Stomach (tissue), 9 donors: Measurements from ENCODE around the gene NOSTRIN. TPM values are rescaled to one million over a fixed set of nuclear protein-coding genes. Genes with fewer than 3 reads are reported as not detected.

Source experiments
- DNase-seq, 2 donors: peaks; one replicate each; pipeline versions ENCODE4 v3.0.0 to v3.0.0-alpha.2; 2013 to 2019
- H3K27ac ChIP-seq, 5 donors: fragments of 200-600 bp in 4 of 5; sonication (generic) in 4 of 5; one replicate each; pipeline ENCODE4 v1.5.1; 2013 to 2019; ENCODE audit warnings: mild to moderate bottlenecking in 1 of 5, moderate library complexity in 1 of 5
- H3K27me3 ChIP-seq, 3 donors: fragments of 200-600 bp; sonication (generic); one replicate each; pipeline ENCODE4 v1.5.1; 2017 to 2019; ENCODE audit warnings: mixed run types in 1 of 3
- H3K36me3 ChIP-seq, 4 donors: fragments of 200-600 bp; sonication (generic); 1 replicate in 3 of 4; 2 replicates in 1 of 4; pipeline ENCODE4 v1.5.1; 2016 to 2019
- H3K4me1 ChIP-seq, 4 donors: fragments of 200-600 bp; sonication (generic); one replicate each; pipeline ENCODE4 v1.5.1; 2016 to 2019
- H3K4me3 ChIP-seq, 4 donors: fragments of 200-600 bp; sonication (generic) in 3 of 4; one replicate each; pipeline ENCODE4 v1.5.1; 2016 to 2019; ENCODE audit warnings: mild to moderate bottlenecking in 1 of 4
- H3K9me3 ChIP-seq, 4 donors: fragments of 200-600 bp; sonication (generic); one replicate each; pipeline ENCODE4 v1.5.1; 2016 to 2019
- EP300 ChIP-seq: sonication (generic); formaldehyde crosslinking; IDR thresholded peaks from one replicate; pipeline ENCODE4 v1.6.1; 2017; ENCODE audit warnings: antibody characterized with exemption
- POLR2A ChIP-seq, 4 donors: fragments of 450-650 bp; IDR thresholded peaks; one replicate each; pipeline ENCODE4 v1.6.1; 2016; ENCODE audit warnings: antibody characterized with exemption in 4 of 4, control low read depth in 2 of 4, mild to moderate bottlenecking in 1 of 4, moderate library complexity in 1 of 4
- POLR2AphosphoS5 ChIP-seq, 3 donors: sonication (generic); formaldehyde crosslinking; IDR thresholded peaks; one replicate each; pipeline ENCODE4 v1.6.1; 2016; ENCODE audit warnings: antibody characterized with exemption in 3 of 3
- WGBS, 5 donors: extraction: QIAGEN DNeasy Blood & Tissue Kit in 3 of 5; methylation state at CpG; one replicate each; pipeline versions ENCODE4 v1.1.5 to v1.1.7; 2013 to 2018; 5-methylcytosine and 5-hydroxymethylcytosine counted together
- intact Hi-C: fragments of 100-400 bp; cut with DNase I; formaldehyde crosslinking; loops from one replicate; pipeline ENCODE4 v1.15.1; 2023; ENCODE audit warnings: low total_unique reads
- polyA plus RNA-seq, 3 donors: library from polyadenylated mRNA; stranded (reverse); fragments of 200-250 nt; gene quantifications; one replicate each; pipeline ENCODE4 v1.2.3, GENCODE V29; 2013
- total RNA-seq, 5 donors: library from RNA; depleted of rRNA; stranded (reverse); fragments of >200 nt; gene quantifications; one replicate each; pipeline versions ENCODE4 v1.1.0 to v1.2.3, GENCODE V29; 2014 to 2016
- TF ChIP-seq, protein P1 (sequence below), 7 experiments: fragments of 450-650 bp in 4 of 7; fragments of 200-600 bp in 3 of 7; sonication (generic) in 3 of 7; IDR thresholded peaks; one replicate each; pipeline ENCODE4 v1.5.1; 2016 to 2019; ENCODE audit warnings: antibody characterized with exemption in 7 of 7, control low read depth in 2 of 7, mild to moderate bottlenecking in 1 of 7
- donor health status: healthy with polysubstance abuse.
- donor health status: Bipolar disorder and iron deficiency.
- donor health status: healthy.

NOSTRIN gene
- total and polyA plus RNA-seq, 8 donors, result 13.3 to 117 (median 49.4) TPM

DNA sequence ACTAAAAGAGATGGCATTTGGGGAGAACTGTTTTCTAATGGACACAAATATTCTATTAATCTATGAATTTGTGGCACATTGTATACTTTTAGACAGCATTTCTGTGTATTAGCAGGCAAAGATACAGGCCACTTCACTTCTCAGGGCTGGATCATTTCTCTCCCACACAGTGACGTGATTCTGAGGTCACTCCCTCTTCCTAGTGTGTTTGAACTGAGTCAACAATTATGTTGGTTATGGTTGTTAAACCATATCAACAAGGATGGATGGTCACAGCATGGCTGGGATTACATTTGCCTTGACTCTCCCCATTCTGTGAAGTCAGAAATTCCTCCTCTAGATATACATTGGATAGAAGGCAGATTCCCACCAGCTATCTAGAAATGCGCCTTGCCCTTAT lies 11.6 kb downstream of the NOSTRIN start:
- TF ChIP-seq POLR2A (IDR thresholded peaks at IDR 0.05) (no peak), POLR2AphosphoS5 (IDR thresholded peaks at IDR 0.05) (no peak), EP300 (no peak)
- TF ChIP-seq, protein P1, sequence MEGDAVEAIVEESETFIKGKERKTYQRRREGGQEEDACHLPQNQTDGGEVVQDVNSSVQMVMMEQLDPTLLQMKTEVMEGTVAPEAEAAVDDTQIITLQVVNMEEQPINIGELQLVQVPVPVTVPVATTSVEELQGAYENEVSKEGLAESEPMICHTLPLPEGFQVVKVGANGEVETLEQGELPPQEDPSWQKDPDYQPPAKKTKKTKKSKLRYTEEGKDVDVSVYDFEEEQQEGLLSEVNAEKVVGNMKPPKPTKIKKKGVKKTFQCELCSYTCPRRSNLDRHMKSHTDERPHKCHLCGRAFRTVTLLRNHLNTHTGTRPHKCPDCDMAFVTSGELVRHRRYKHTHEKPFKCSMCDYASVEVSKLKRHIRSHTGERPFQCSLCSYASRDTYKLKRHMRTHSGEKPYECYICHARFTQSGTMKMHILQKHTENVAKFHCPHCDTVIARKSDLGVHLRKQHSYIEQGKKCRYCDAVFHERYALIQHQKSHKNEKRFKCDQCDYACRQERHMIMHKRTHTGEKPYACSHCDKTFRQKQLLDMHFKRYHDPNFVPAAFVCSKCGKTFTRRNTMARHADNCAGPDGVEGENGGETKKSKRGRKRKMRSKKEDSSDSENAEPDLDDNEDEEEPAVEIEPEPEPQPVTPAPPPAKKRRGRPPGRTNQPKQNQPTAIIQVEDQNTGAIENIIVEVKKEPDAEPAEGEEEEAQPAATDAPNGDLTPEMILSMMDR (IDR thresholded peaks at IDR 0.05), result no peak
- WGBS, 5 donors, result 54 to 82% (median 73%) methylated on average over 2 of the region's 2 CpGs
- no peaks in the 10 kb centered on the region for H3K9me3 ChIP-seq
- DNase-seq, result no peak
- intact Hi-C loops, result no loop called here
- H3K4me1 ChIP-seq, result peaks cover 0 to 13% (median 4%) of the 10 kb centered on the region in 4 donors
- H3K27me3 ChIP-seq, result no peaks in the 10 kb centered on the region
- H3K36me3 ChIP-seq, result peaks cover 0 to 9% (median 2%) of the 10 kb centered on the region in 4 donors
- H3K27ac ChIP-seq, result no peak overlapping the region
- H3K4me3 ChIP-seq, result no peak overlapping the region

DNA sequence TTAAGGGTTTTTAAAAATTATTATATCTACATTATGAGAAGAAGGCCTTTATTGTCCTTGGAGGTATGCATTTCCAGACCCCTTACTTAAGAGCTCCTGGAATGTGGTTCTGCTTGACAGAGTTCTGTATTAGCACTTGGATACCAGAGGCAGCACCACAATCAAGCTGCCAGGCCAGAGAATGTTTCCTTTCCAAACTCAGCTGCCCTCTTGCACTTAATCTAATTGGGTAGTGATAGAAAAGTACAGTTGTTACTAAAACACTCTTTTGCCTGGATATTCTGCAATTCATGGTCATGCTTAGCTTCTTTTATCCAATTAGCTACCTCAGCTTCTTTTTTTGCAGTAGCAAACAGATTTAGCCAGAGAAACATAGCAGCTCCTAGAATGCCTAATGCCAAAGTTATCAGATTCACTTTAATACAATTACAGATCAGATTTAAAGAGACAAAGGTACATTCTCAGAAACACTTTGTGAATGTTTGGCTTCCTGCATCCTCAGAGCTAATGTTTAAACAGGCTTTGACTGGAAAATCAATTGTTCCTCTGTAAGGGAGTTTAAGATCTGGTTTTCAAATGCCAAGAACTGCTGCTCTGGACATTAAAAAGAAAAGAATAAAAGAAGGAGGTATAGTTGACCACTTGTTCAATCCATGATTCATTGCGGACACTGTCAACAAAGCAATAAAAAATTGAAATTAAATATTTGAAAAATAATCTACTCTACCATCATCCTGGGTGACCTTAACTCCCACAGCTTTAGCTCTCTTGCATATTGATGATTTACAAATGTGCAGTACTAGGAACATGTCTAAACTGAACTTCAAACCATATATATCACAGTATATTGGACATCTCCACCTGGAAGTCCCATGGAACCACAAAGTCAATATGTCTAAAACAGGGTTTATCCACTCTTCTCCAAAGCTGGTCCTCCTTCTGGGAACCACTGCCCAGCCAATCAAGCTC lies 12.8 kb downstream of the NOSTRIN start:
- intact Hi-C loops, result no loop called here
- peak in 1 of 2 donors; percentile 30 for DNase-seq
- Histone ChIP-seq H3K4me1 (peaks cover 0 to 13% (median 4%) of the 10 kb centered on the region in 4 donors), H3K36me3 (peaks cover 0 to 18% (median 7%) of the 10 kb centered on the region in 4 donors), H3K9me3 (no peaks in the 10 kb centered on the region), H3K27me3 (no peaks in the 10 kb centered on the region), H3K27ac (peak overlapping the region in 1 of 5 donors; percentile 14), H3K4me3 (no peak overlapping the region)
- 33 to 69% (median 60%) methylated on average over 1 of the region's 1 CpG for WGBS, 5 donors
- TF ChIP-seq POLR2A (IDR thresholded peaks at IDR 0.05), result no peak
- TF ChIP-seq, protein P1 (IDR thresholded peaks at IDR 0.05), result no peak
- no peak for TF ChIP-seq EP300
- TF ChIP-seq POLR2AphosphoS5 (IDR thresholded peaks at IDR 0.05), result no peak

GRCh38 chr2:168816369-168816768 lies 13.9 kb downstream of the NOSTRIN start:
- DNase-seq, result no peak
- no peak overlapping the region for H3K4me3 ChIP-seq
- H3K36me3 ChIP-seq, result peaks cover 0 to 21% (median 8%) of the 10 kb centered on the region in 4 donors
- 82 to 92% (median 90%) methylated on average over 3 of the region's 3 CpGs for WGBS, 5 donors
- intact Hi-C loops, result no loop called here
- TF ChIP-seq POLR2AphosphoS5 (IDR thresholded peaks at IDR 0.05) (no peak), POLR2A (IDR thresholded peaks at IDR 0.05) (no peak), EP300 (no peak)
- TF ChIP-seq, protein P1 (IDR thresholded peaks at IDR 0.05), result no peak
- no peak overlapping the region for H3K27ac ChIP-seq
- H3K4me1 ChIP-seq, result peaks cover 0 to 13% (median 4%) of the 10 kb centered on the region in 4 donors
- H3K9me3 ChIP-seq, result no peaks in the 10 kb centered on the region
- H3K27me3 ChIP-seq, result no peaks in the 10 kb centered on the region

DNA sequence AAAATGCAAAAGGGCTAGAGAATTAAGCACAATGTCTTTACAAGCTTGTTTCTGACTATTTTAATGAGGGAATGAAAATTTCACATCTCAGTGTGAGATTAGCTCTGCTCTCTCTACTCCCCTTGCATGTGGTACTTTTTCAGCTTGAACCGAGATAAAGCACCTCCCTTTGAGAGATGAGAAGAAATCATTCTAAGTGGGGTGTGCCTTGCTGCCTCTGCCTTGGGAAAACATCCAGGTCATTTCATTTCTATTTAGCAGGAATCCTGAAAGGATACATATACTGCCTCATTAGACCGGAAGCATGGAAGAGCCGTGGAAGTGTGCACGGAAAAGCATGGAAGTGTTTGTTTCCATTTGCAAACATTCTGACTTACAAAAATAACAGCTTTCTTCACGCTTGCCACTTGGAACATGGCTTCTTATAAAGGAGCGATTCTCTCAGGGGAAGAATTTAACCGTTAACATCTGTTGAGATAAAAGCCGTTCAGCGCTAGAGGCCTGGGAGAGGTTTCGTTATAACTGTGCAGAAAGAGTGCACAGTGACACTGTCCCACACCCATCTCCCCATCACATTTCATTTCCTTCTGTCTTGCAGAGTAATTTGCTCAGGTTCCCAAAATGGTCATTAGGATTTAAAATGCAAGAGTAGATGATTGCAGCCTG lies 16.7 kb downstream of the NOSTRIN start:
- Histone ChIP-seq H3K4me1 (peaks cover 0 to 13% (median 4%) of the 10 kb centered on the region in 4 donors), H3K27ac (no peak overlapping the region), H3K9me3 (no peaks in the 10 kb centered on the region), H3K27me3 (no peaks in the 10 kb centered on the region), H3K4me3 (no peak overlapping the region), H3K36me3 (peaks cover 0 to 16% (median 8%) of the 10 kb centered on the region in 4 donors)
- DNase-seq, result no peak
- 65 to 74% (median 72%) methylated on average over 10 of the region's 10 CpGs for WGBS, 5 donors
- intact Hi-C loops, result no loop called here
- TF ChIP-seq EP300 (no peak), POLR2A (IDR thresholded peaks at IDR 0.05) (no peak), POLR2AphosphoS5 (IDR thresholded peaks at IDR 0.05) (no peak)
- TF ChIP-seq, protein P1 (IDR thresholded peaks at IDR 0.05), result no peak
